GM23338 (cell line): ENCODE results near the gene GPC6. TPM values are rescaled to one million over a fixed set of nuclear protein-coding genes. Genes with fewer than 3 reads are reported as not detected.

Experiments used
- ATAC-seq: fragments of 200-7000 bp; cut with Tn5 transposase; 3 replicates; pipeline ENCODE4 v1.9.1; 2020
- DNase-seq: peaks from one replicate; pipeline ENCODE4 v3.0.0-alpha.2; 2015; ENCODE audit warnings: low spot score
- H2AFZ ChIP-seq: fragments of 200-600 bp; sonication (generic); 2 replicates; pipeline ENCODE4 v1.8.0; 2016; ENCODE audit warnings: antibody characterized with exemption, mild to moderate bottlenecking, moderate library complexity
- H3F3A ChIP-seq: fragments of 200-600 bp; sonication (generic); replicated peaks from 2 replicates; pipeline ENCODE4 v1.8.0; 2017; ENCODE audit warnings: antibody characterized with exemption, mixed run types, low read depth
- H3K27ac ChIP-seq: fragments of 200-600 bp; sonication (generic); 2 replicates; pipeline ENCODE4 v1.6.1; 2016; ENCODE audit warnings: low read depth
- H3K27me3 ChIP-seq: fragments of 200-600 bp; sonication (generic); 2 replicates; pipeline ENCODE4 v1.8.0; 2016; ENCODE audit warnings: mild to moderate bottlenecking, mixed run types, moderate library complexity; ENCODE audit not compliant: insufficient read depth
- H3K36me3 ChIP-seq: fragments of 200-600 bp; sonication (generic); 2 replicates; pipeline ENCODE4 v1.8.0; 2016; ENCODE audit warnings: mild to moderate bottlenecking; ENCODE audit not compliant: insufficient read depth
- H3K4me1 ChIP-seq: fragments of 200-600 bp; sonication (generic); 2 replicates; pipeline ENCODE4 v1.8.0; 2016; ENCODE audit warnings: mild to moderate bottlenecking, moderate library complexity; ENCODE audit not compliant: insufficient read depth
- H3K4me2 ChIP-seq: fragments of 200-600 bp; sonication (generic); 2 replicates; pipeline ENCODE4 v1.7.1; 2017; ENCODE audit warnings: mixed run types
- H3K4me3 ChIP-seq: fragments of 200-600 bp; sonication (generic); 2 replicates; pipeline ENCODE4 v1.6.1; 2016; ENCODE audit warnings: mixed run types
- H3K79me2 ChIP-seq: fragments of 200-600 bp; sonication (generic); replicated peaks from 2 replicates; pipeline ENCODE4 v1.8.0; 2017; ENCODE audit warnings: mild to moderate bottlenecking; ENCODE audit not compliant: insufficient read depth
- H3K9me2 ChIP-seq: fragments of 200-600 bp; sonication (generic); 2 replicates; pipeline ENCODE4 v1.8.0; 2017; ENCODE audit not compliant: insufficient read depth
- H4K20me1 ChIP-seq: fragments of 200-600 bp; sonication (generic); replicated peaks from 2 replicates; pipeline ENCODE4 v1.8.0; 2017; ENCODE audit warnings: mild to moderate bottlenecking; ENCODE audit not compliant: insufficient read depth
- H3K27ac Mint-ChIP-seq: 2 replicates; pipeline ENCODE4 v1.8.0; 2020; ENCODE audit warnings: inconsistent platforms, mild to moderate bottlenecking, moderate library complexity, mixed read lengths
- H3K27me3 Mint-ChIP-seq: 3 replicates; pipeline ENCODE4 v1.8.0; 2022; ENCODE audit warnings: low read depth, mild to moderate bottlenecking, moderate library complexity, mixed read lengths, inconsistent platforms; ENCODE audit not compliant: insufficient read depth, poor library complexity
- H3K36me3 Mint-ChIP-seq: 3 replicates; pipeline ENCODE4 v1.8.0; 2021; ENCODE audit warnings: low read depth, mild to moderate bottlenecking, inconsistent platforms, moderate library complexity, mixed read lengths
- H3K4me1 Mint-ChIP-seq: 3 replicates; pipeline ENCODE4 v1.8.0; 2020; ENCODE audit warnings: mild to moderate bottlenecking, inconsistent platforms, mixed read lengths
- H3K4me3 Mint-ChIP-seq: 3 replicates; pipeline ENCODE4 v1.8.0; 2021; ENCODE audit warnings: moderate library complexity, mild to moderate bottlenecking, inconsistent platforms, mixed read lengths
- H3K9me3 Mint-ChIP-seq: 3 replicates; pipeline ENCODE4 v1.8.0; 2020; ENCODE audit warnings: moderate library complexity, mild to moderate bottlenecking, inconsistent platforms, mixed read lengths
- CREB1 ChIP-seq: fragments of 250-450 bp; sonication (Bioruptor Pico); IDR thresholded peaks from 2 replicates; pipeline ENCODE4 v1.5.0; 2020; ENCODE audit warnings: low read depth, mild to moderate bottlenecking, moderate library complexity
- JUNB ChIP-seq: IDR thresholded peaks from one replicate; pipeline ENCODE4 v1.6.1; 2016; ENCODE audit warnings: antibody characterized with exemption; ENCODE audit not compliant: unreplicated experiment
- NANOG ChIP-seq: IDR thresholded peaks from 2 replicates; pipeline ENCODE4 v1.6.1; 2016; ENCODE audit warnings: antibody characterized with exemption, borderline replicate concordance
- POLR2AphosphoS5 ChIP-seq: IDR thresholded peaks from 2 replicates; pipeline ENCODE4 v1.6.1; 2016; ENCODE audit warnings: antibody characterized with exemption, low read depth
- ZNF114 ChIP-seq: fragments of 250-450 bp; sonication (Bioruptor Pico); IDR thresholded peaks from 2 replicates; pipeline ENCODE4 v1.5.0; 2020; ENCODE audit warnings: mild to moderate bottlenecking, moderate library complexity
- polyA plus RNA-seq: library from polyadenylated mRNA; unstranded; fragments of >200 nt; fragmentation: Nextera tagmentation; extraction: Ambion mirVana; gene quantifications from 2 replicates; pipeline ENCODE4 v1.2.1, GENCODE V29; 2016
- total RNA-seq: library from RNA; depleted of rRNA; stranded (reverse); fragments of >200 nt; shearing (Covaris generic); gene quantifications from 2 replicates; pipeline ENCODE4 v1.2.3, GENCODE V29; 2014
- TF ChIP-seq, protein P1 (sequence below): IDR thresholded peaks from 2 replicates; pipeline ENCODE4 v1.6.1; 2016; ENCODE audit warnings: antibody characterized with exemption
- TF ChIP-seq, protein P2 (sequence below), 2 experiments: fragments of 200-600 bp in 1 of 2; sonication (generic) in 1 of 2; conservative IDR thresholded peaks; 2 replicates each; pipeline versions ENCODE4 v1.5.1 to v1.6.1; 2016 to 2017; ENCODE audit warnings: antibody characterized with exemption in 2 of 2, low read depth in 2 of 2, mild to moderate bottlenecking in 2 of 2, moderate library complexity in 1 of 2
- TF ChIP-seq, protein P3 (sequence below): fragments of 250-450 bp; sonication (Bioruptor Pico); IDR thresholded peaks from 2 replicates; pipeline ENCODE4 v1.5.0; 2020; ENCODE audit warnings: mild to moderate bottlenecking, moderate library complexity

The GPC6 gene
- total and polyA plus RNA-seq, 2 experiments from 2014 or later, result 6.4 to 28.6 TPM

DNA sequence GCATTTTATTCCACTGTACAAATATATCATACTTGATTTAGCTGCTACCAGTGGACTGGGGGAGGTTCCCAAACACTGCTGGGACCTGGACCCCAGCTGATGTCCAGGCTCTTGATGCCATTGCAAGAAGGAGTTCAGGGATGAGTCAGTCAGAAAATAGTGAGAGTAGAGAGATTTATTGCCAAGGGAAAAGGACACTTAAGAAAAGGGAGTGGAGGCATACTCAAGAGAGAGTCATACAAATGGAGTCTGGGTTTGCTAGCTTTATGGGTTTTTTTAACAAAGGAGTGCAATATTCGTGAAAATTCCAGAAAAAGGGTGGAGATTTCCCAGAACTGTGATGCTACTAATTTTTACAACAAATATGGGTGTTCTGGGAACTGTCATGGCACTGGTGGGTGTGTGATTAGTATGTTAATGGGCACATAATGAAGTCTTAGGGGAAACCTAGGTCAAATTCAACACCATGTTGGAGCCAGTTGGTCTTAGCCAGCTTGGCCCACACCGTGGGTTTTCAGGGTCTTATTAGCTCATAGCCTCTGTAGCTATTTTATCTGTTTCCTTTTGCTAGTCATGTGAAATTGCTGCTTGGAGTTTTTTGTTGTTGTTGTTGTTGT is 36.2 kb downstream of the GPC6 start:
- H3K27ac Mint-ChIP-seq, result no peak overlapping the region
- peaks cover 24% of the 10 kb centered on the region for H3K4me1 Mint-ChIP-seq
- H3K4me3 ChIP-seq, result no peak overlapping the region
- no peaks in the 10 kb centered on the region for H3K27me3 ChIP-seq
- H3K36me3 ChIP-seq, result no peaks in the 10 kb centered on the region
- TF ChIP-seq NANOG, result no peak
- TF ChIP-seq CREB1 (CRISPR knock-in tag), result no peak
- TF ChIP-seq POLR2AphosphoS5, result no peak
- no peak for TF ChIP-seq JUNB
- TF ChIP-seq, protein P1, sequence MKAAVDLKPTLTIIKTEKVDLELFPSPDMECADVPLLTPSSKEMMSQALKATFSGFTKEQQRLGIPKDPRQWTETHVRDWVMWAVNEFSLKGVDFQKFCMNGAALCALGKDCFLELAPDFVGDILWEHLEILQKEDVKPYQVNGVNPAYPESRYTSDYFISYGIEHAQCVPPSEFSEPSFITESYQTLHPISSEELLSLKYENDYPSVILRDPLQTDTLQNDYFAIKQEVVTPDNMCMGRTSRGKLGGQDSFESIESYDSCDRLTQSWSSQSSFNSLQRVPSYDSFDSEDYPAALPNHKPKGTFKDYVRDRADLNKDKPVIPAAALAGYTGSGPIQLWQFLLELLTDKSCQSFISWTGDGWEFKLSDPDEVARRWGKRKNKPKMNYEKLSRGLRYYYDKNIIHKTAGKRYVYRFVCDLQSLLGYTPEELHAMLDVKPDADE, result no peak
- no peak for TF ChIP-seq ZNF114
- TF ChIP-seq, protein P2, sequence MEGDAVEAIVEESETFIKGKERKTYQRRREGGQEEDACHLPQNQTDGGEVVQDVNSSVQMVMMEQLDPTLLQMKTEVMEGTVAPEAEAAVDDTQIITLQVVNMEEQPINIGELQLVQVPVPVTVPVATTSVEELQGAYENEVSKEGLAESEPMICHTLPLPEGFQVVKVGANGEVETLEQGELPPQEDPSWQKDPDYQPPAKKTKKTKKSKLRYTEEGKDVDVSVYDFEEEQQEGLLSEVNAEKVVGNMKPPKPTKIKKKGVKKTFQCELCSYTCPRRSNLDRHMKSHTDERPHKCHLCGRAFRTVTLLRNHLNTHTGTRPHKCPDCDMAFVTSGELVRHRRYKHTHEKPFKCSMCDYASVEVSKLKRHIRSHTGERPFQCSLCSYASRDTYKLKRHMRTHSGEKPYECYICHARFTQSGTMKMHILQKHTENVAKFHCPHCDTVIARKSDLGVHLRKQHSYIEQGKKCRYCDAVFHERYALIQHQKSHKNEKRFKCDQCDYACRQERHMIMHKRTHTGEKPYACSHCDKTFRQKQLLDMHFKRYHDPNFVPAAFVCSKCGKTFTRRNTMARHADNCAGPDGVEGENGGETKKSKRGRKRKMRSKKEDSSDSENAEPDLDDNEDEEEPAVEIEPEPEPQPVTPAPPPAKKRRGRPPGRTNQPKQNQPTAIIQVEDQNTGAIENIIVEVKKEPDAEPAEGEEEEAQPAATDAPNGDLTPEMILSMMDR (conservative IDR thresholded peaks at IDR 0.05; ENCODE audit: low read depth in 2 of 2), result no peak
- TF ChIP-seq, protein P3, sequence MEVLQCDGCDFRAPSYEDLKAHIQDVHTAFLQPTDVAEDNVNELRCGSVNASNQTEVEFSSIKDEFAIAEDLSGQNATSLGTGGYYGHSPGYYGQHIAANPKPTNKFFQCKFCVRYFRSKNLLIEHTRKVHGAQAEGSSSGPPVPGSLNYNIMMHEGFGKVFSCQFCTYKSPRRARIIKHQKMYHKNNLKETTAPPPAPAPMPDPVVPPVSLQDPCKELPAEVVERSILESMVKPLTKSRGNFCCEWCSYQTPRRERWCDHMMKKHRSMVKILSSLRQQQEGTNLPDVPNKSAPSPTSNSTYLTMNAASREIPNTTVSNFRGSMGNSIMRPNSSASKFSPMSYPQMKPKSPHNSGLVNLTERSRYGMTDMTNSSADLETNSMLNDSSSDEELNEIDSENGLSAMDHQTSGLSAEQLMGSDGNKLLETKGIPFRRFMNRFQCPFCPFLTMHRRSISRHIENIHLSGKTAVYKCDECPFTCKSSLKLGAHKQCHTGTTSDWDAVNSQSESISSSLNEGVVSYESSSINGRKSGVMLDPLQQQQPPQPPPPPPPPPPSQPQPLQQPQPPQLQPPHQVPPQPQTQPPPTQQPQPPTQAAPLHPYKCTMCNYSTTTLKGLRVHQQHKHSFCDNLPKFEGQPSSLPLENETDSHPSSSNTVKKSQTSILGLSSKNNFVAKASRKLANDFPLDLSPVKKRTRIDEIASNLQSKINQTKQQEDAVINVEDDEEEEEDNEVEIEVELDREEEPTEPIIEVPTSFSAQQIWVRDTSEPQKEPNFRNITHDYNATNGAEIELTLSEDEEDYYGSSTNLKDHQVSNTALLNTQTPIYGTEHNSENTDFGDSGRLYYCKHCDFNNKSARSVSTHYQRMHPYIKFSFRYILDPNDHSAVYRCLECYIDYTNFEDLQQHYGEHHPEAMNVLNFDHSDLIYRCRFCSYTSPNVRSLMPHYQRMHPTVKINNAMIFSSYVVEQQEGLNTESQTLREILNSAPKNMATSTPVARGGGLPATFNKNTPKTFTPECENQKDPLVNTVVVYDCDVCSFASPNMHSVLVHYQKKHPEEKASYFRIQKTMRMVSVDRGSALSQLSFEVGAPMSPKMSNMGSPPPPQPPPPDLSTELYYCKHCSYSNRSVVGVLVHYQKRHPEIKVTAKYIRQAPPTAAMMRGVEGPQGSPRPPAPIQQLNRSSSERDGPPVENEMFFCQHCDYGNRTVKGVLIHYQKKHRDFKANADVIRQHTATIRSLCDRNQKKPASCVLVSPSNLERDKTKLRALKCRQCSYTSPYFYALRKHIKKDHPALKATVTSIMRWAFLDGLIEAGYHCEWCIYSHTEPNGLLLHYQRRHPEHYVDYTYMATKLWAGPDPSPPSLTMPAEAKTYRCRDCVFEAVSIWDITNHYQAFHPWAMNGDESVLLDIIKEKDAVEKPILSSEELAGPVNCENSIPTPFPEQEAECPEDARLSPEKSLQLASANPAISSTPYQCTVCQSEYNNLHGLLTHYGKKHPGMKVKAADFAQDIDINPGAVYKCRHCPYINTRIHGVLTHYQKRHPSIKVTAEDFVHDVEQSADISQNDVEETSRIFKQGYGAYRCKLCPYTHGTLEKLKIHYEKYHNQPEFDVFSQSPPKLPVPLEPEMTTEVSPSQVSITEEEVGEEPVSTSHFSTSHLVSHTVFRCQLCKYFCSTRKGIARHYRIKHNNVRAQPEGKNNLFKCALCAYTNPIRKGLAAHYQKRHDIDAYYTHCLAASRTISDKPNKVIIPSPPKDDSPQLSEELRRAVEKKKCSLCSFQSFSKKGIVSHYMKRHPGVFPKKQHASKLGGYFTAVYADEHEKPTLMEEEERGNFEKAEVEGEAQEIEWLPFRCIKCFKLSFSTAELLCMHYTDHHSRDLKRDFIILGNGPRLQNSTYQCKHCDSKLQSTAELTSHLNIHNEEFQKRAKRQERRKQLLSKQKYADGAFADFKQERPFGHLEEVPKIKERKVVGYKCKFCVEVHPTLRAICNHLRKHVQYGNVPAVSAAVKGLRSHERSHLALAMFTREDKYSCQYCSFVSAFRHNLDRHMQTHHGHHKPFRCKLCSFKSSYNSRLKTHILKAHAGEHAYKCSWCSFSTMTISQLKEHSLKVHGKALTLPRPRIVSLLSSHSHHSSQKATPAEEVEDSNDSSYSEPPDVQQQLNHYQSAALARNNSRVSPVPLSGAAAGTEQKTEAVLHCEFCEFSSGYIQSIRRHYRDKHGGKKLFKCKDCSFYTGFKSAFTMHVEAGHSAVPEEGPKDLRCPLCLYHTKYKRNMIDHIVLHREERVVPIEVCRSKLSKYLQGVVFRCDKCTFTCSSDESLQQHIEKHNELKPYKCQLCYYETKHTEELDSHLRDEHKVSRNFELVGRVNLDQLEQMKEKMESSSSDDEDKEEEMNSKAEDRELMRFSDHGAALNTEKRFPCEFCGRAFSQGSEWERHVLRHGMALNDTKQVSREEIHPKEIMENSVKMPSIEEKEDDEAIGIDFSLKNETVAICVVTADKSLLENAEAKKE, result no peak
- no peak overlapping the region for H3K27ac ChIP-seq
- no peaks in the 10 kb centered on the region for H3K9me2 ChIP-seq
- H4K20me1 ChIP-seq, result no peaks in the 10 kb centered on the region
- DNase-seq, result no peak
- H2AFZ ChIP-seq, result no peak overlapping the region
- no peaks in the 10 kb centered on the region for H3K27me3 Mint-ChIP-seq
- H3F3A ChIP-seq, result no peaks in the 10 kb centered on the region
- ATAC-seq, result no peak
- no peak overlapping the region for H3K4me3 Mint-ChIP-seq
- no peaks in the 10 kb centered on the region for H3K36me3 Mint-ChIP-seq
- H3K9me3 Mint-ChIP-seq, result no peaks in the 10 kb centered on the region
- no peak overlapping the region for H3K4me2 ChIP-seq
- peaks cover 73% of the 10 kb centered on the region for H3K79me2 ChIP-seq
- peaks cover 14% of the 10 kb centered on the region; the same call in 1 of the 2 replicates for H3K4me1 ChIP-seq
